K562 (cell line): Measurements from ENCODE around the gene SLC24A3. TPM values are rescaled to one million over a fixed set of nuclear protein-coding genes. Genes with fewer than 3 reads are reported as not detected.

Experiments used
- AFF1 ChIP-seq, 2 experiments: fragments of 450-650 bp; IDR thresholded peaks; 2 replicates each; pipeline ENCODE4 v1.6.1; 2018; ENCODE audit warnings: mild to moderate bottlenecking in 2 of 2, low read depth in 1 of 2; ENCODE audit not compliant: partially characterized antibody in 2 of 2
- NR3C1 ChIP-seq: sonication (generic); formaldehyde crosslinking; IDR thresholded peaks from 2 replicates; pipeline ENCODE4 v1.8.1; 2022; ENCODE audit warnings: missing genetic modification reagents
- TCF3 ChIP-seq: sonication (generic); formaldehyde crosslinking; IDR thresholded peaks from 2 replicates; pipeline ENCODE4 v1.4.0; 2020; ENCODE audit warnings: mild to moderate bottlenecking, missing genetic modification reagents
- ZNF121 ChIP-seq: sonication (generic); formaldehyde crosslinking; conservative IDR thresholded peaks from 2 replicates; pipeline ENCODE4 v1.8.0; 2022; ENCODE audit warnings: missing genetic modification reagents
- ZNF165 ChIP-seq: fragments of 250-450 bp; sonication (Bioruptor Pico); IDR thresholded peaks from 2 replicates; pipeline ENCODE4 v1.4.0; 2020; ENCODE audit warnings: borderline replicate concordance
- ZNF316 ChIP-seq: fragments of 450-650 bp; IDR thresholded peaks from 2 replicates; pipeline ENCODE4 v1.6.1; 2016
- ZNF436 ChIP-seq: fragments of 250-450, 450-650 bp; sonication (Bioruptor Pico); formaldehyde crosslinking; IDR thresholded peaks from 2 replicates; pipeline ENCODE4 v1.7.0; 2020; ENCODE audit warnings: mild to moderate bottlenecking
- polyA plus RNA-seq, 8 experiments: library from polyadenylated mRNA; depleted of rRNA in 4 of 8; stranded (reverse) in 5 of 8; unstranded in 3 of 8; fragments of >200 nt; fragmentation: Nextera tagmentation in 2 of 8; fragmentation: Illumina TruSeq in 1 of 8; extraction: Ambion mirVana in 2 of 8; extraction: Trizol in 1 of 8; gene quantifications; 2 replicates each; pipeline versions ENCODE4 v1.2.1 to v1.2.3, GENCODE V29; 2011 to 2014; ENCODE audit warnings: inconsistent platforms in 1 of 8, missing spikeins in 1 of 8
- total RNA-seq, 7 experiments: library from RNA; depleted of rRNA in 6 of 7; stranded (reverse); fragments of >200 nt in 6 of 7; fragmentation: Illumina TruSeq in 2 of 7; extraction: Trizol in 2 of 7; gene quantifications; 2 replicates each; pipeline versions ENCODE4 v1.2.1 to v1.2.3, GENCODE V29; 2011 to 2021; ENCODE audit warnings: low replicate concordance in 1 of 7
- TF ChIP-seq, protein P1 (sequence below): fragments of 250-450 bp; sonication (Bioruptor Pico); IDR thresholded peaks from 2 replicates; pipeline ENCODE4 v1.8.0; 2022; ENCODE audit warnings: moderate library complexity, mild to moderate bottlenecking, inconsistent platforms

Gene SLC24A3
- total and polyA plus RNA-seq, 9 of the 15 experiments (the other 6 are each of a cell fraction or from before 2014, with no cell fraction given): not detected

DNA sequence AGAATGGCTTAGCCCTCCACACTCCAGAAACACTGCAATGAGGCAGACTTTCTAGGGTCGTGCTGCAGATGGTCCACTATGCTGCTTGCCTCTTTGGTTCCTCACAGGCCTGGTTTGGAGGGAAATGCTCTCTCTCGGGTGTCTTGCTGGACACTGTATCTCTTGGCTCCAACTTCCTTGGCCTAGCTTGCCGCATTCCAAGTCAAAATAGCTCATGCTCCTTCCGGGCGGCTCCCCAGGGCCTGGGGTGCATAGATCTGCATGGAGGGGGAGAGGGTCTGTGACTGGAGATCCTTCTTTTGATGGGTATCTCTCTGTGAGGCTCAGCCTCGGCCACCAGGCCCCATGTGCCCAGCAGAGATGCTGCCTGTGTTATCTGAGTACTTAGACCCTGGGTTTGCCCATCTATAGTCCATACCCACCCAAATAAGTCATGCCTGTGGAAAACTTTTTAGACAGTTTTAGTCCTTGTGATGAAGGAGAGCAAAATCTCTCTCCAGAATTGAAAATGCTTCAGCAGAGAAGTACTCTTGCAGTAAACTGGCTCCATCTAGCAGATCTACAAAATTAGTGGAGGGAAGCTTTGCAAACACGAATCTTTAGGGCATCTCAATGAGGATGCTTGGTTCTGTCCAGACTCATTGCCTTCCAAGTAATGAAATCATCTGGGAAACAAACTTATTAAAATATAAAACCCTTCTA is 281.5 kb downstream of the SLC24A3 start (continued):
- TF ChIP-seq AFF1 (IDR thresholded peaks at IDR 0.05; ENCODE audit: low read depth in 1 of 2, partially characterized antibody in 2 of 2): no peak
- no peak for TF ChIP-seq NR3C1 (CRISPR knock-in tag)
- no peak for TF ChIP-seq ZNF436 (CRISPR knock-in tag)
- TF ChIP-seq, protein P1, sequence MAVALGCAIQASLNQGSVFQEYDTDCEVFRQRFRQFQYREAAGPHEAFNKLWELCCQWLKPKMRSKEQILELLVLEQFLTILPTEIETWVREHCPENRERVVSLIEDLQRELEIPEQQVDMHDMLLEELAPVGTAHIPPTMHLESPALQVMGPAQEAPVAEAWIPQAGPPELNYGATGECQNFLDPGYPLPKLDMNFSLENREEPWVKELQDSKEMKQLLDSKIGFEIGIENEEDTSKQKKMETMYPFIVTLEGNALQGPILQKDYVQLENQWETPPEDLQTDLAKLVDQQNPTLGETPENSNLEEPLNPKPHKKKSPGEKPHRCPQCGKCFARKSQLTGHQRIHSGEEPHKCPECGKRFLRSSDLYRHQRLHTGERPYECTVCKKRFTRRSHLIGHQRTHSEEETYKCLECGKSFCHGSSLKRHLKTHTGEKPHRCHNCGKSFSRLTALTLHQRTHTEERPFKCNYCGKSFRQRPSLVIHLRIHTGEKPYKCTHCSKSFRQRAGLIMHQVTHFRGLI (CRISPR knock-in tag): no peak
- TF ChIP-seq ZNF121: no peak
- TF ChIP-seq ZNF165 (CRISPR knock-in tag): no peak
- TF ChIP-seq ZNF316: no peak
- no peak for TF ChIP-seq TCF3 (CRISPR knock-in tag)
